CD1c-positive myeloid dendritic cell (primary cell): ENCODE results near the gene TTPAL.
A peak's percentile ranks its signal among the peaks of the same experiment; 100 is the strongest.

Source experiments
- DNase-seq: peaks from one replicate; pipeline ENCODE4 v3.0.0-alpha.2; 2016; ENCODE audit errors: extremely low spot score

Gene TTPAL, protein sequence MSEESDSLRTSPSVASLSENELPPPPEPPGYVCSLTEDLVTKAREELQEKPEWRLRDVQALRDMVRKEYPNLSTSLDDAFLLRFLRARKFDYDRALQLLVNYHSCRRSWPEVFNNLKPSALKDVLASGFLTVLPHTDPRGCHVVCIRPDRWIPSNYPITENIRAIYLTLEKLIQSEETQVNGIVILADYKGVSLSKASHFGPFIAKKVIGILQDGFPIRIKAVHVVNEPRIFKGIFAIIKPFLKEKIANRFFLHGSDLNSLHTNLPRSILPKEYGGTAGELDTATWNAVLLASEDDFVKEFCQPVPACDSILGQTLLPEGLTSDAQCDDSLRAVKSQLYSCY

DNA sequence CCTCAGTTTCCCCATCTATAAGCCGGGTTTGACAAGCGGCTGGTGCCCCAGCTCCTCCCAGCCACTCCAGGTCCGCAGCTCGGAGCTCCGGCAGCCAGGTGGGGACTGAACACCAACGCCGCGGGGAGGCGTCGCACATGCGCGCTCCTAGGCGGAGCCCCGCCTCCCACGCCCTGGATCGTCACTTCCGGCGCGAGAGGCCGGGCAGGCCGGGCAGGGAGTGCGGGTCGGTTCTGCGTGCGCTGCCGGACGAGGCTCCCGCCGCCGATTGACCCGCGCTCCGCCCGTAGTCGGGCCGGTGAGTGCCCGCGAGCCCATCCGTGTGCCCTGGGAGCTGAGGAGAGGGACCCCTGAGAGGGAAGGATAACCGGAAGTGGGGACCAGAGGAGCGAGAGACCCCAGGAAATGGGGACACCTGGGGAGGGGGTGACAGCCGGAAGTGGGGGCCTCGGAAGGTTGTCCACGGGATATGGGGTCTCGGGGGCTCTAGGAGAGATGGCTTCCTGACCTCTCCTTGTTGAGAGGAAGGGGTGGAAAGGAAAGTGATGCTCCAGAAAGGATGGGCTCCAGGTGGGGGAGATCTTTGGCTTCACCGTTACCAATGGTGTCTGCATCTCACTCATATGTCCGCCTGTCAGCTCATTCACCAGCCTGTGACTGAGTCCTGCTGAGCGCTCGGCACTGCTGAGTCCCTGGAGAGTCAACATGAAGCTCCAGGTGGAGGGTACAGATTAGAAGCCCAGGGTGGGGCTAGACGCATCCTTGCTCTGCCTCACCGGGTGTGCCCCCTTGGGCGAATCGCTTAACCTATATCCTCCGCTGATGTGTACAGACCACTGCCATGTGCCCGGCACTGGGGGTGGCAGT, at the start of gene TTPAL:
TSS of gene TTPAL (plus strand) at position 181 of the 867 bp plus-strand sequence. CDS start 4,126 bp downstream, outside the sequence.
- DNase-seq, result peak; percentile 94

- no peak for DNase-seq
Measured at GRCh38 chr20:44425923-44426322, 49.8 kb upstream of the TTPAL start.

- no peak for DNase-seq
Measured at GRCh38 chr20:44426879-44427790, 48.5 kb upstream of the TTPAL start.

- DNase-seq, result no peak
Measured at GRCh38 chr20:44427804-44428173, 47.9 kb upstream of the TTPAL start.

DNA sequence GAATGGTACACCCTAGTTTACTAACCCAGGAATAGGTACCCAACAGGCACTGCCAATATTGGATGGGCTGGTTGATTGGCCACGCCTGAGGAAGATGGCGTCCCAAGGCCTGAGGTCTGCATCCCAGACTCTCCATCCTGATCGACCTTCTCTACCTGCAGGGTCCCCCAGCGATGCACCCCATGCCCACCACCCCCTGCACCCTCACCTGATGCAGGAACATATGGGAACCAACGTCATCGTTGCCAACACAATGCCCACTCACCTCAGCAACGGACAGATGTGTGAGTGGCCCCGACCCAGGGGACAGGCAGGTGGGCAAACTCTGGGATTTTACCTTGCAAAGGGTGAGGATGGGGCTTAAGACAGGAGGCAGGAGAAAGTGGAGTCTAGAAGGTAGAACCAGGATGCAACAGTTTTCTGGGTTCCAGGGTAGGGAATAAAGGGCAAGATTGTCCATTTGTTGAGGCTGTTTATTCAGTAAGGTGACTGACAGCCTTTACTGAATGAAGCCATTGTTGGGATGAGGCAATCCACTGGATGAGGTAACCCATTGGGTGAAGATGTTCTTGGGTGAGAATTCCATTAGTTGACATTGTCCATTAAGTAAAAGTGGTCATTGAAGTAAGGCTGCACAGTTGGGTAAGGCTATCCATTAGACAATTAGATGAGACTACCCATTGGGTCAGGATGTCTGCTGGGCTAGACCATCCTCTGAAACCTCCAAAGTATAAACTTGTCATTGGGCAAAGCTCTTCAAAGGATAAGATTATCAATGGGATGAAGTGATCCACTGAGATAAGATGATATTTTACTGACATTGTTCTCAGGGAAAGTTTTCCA, 47.3 kb upstream of the TTPAL start:
- no peak for DNase-seq

DNA sequence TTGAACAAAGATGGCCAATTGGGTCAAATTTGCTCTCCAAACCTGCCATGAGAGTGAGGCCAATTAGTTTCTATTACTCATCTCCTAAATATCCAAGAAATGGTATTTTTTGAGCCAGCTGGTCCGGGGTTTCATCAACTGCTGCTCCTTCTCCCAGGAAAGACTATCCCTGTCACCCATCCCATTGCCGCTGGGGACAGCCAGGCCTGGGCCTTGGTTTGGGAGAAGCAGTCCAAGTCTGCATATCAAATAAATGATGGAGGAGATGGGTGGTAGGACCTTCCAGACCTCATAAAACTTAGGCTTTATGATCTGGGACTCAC, 46.7 kb upstream of the TTPAL start:
- no peak for DNase-seq

- DNase-seq, result no peak
Measured at GRCh38 chr20:44429419-44430269, 46.0 kb upstream of the TTPAL start.

- no peak for DNase-seq
Measured at GRCh38 chr20:44430270-44431065, 45.2 kb upstream of the TTPAL start.

DNA sequence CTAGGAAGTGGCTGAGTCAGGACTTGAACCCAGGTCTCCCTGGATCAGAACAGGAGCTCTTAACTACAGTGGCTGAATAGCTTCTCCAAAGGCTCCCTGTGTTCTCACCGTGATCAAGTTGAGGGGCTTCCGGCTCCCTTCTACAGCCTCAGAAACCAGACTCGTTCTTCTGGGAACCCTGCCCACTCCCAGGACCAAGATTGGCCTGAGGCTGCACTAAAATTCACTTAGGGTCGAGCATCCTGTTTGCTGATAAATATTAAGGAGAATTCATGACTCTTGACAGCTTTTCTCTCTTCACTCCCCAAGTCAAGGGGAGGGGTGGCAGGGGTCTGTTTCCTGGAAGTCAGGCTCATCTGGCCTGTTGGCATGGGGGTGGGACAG, 44.6 kb upstream of the TTPAL start:
- no peak for DNase-seq

- no peak for DNase-seq
Measured at GRCh38 chr20:44431502-44432234, 44.0 kb upstream of the TTPAL start.

DNA sequence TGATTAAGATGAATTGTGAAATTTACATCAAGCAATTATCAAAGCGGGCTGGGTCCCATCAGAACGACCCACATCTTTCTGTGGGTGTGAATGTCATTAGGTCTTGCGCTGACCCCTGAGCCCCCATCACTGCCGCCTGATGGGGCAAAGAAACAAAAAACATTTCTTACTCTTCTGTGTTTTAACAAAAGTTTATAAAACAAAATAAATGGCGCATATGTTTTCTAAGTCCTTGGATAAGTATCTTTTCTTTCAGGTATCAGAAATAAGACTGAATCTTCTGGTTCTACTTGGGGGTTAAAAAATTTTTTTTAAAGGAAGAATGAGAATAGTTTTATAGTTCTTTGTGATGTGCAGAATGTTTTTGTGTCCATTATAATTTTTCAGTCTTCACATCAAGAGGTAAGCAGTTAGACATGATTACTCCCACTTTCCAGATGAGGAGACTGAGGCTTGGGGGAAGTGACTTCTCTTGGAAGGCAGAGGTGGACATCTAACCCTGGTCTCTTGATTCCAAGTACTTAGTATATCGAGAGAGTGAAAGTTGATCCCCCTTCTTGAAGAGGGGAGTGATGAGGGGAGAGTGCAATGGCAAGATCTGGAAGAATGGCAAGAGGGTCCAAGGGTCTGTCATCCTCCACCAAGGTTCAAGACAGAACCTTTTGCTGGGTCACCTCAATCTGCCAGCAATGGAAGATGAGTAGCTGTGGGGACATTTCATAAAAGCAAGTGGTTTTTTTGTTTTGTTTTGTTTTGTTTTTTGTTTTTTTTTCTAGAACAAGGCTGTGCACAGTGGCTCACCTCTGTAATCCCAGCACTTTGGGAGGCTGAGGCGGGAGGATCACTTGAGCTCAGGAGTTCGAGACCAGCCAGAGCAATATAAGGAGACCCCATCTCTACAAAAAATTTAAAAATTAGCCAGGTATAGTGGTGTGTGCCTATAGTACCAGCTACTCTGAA, 42.8 kb upstream of the TTPAL start:
- DNase-seq, result no peak

- no peak for DNase-seq
Measured at GRCh38 chr20:44433751-44434538, 41.7 kb upstream of the TTPAL start.

GRCh38 chr20:44435630-44436335, 39.9 kb upstream of the TTPAL start:
- DNase-seq, result peak; percentile 76

DNA sequence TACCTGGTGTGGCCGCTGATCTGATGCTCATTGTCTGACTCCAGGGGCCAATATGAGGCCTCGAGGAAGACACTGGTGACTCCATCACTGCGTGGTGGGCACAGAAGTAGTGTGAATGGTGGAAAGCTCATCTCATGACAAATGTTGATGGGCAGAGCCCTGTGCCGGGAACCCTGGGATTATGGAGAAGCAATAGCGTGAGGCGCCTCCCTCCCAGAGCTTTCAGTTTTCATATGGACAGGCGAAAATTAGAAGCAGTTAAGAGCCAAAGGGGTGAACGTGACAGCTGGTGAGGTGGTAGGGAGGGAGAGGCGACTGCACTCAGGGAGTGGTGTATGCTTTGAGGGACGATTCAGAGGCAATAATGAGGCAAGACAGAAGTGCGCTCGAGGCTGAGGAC, 39.3 kb upstream of the TTPAL start:
- no peak for DNase-seq

- no peak for DNase-seq
Measured at GRCh38 chr20:44437497-44437896, 38.2 kb upstream of the TTPAL start.

- no peak for DNase-seq
Measured at GRCh38 chr20:44438782-44439181, 36.9 kb upstream of the TTPAL start.
